Panc1 (cell line): ENCODE data around the gene NR5A1. TPM values are rescaled to one million over a fixed set of nuclear protein-coding genes. Genes with fewer than 3 reads are reported as not detected.

Experiments used
- ATAC-seq: fragments of 200-7000 bp; cut with Tn5 transposase; 2 replicates; pipeline ENCODE4 v1.9.1; 2020; ENCODE audit warnings: mild to moderate bottlenecking, moderate library complexity
- BruUV-seq: library from RNA; stranded (reverse); fragments of 400-500 nt; replicated peaks from 2 replicates; lab custom pipeline; 2021; lab: Mats Ljungman, UMichigan
- CTCF ChIA-PET: fragments of 300-600 bp; sonication (Branson Sonifier 250); formaldehyde crosslinking; loops from one replicate; lab custom pipeline; 2022; ENCODE audit warnings: antibody characterized with exemption; lab: Charles Lee
- POLR2A ChIA-PET: fragments of 300-600 bp; sonication (Branson Sonifier 250); formaldehyde crosslinking; loops from one replicate; lab custom pipeline; 2022; ENCODE audit warnings: antibody characterized with exemption; lab: Charles Lee
- DNase-seq: peaks from one replicate; pipeline ENCODE4 v3.0.0-alpha.2; 2010; ENCODE audit warnings: low read depth, low spot score
- H3K27ac ChIP-seq: 2 replicates; pipeline ENCODE4 v1.5.1; 2011; ENCODE audit warnings: mild to moderate bottlenecking, low read length, inconsistent platforms
- H3K27me3 ChIP-seq: fragments of 200-500 bp; sonication (Bioruptor generic); 2 replicates; pipeline ENCODE4 v1.6.0; 2014; ENCODE audit warnings: low read length, inconsistent platforms; ENCODE audit not compliant: control insufficient read depth, insufficient read depth
- H3K36me3 ChIP-seq: fragments of 200-500 bp; sonication (Bioruptor generic); 2 replicates; pipeline ENCODE4 v1.5.1; 2014; ENCODE audit warnings: inconsistent platforms, mild to moderate bottlenecking, low read length, moderate library complexity; ENCODE audit not compliant: control insufficient read depth, insufficient read depth
- H3K4me1 ChIP-seq: 2 replicates; pipeline ENCODE4 v1.5.1; 2011; ENCODE audit warnings: inconsistent platforms, mild to moderate bottlenecking, low read length, moderate library complexity; ENCODE audit not compliant: control insufficient read depth, insufficient read depth
- H3K4me3 ChIP-seq, 2 experiments: 2 replicates each; pipeline ENCODE4 v1.5.1; 2011 to 2012; ENCODE audit warnings: low read depth in 2 of 2, low read length in 2 of 2, mild to moderate bottlenecking in 2 of 2, inconsistent platforms in 1 of 2, moderate library complexity in 1 of 2
- H3K9me3 ChIP-seq: fragments of 200-500 bp; sonication (Bioruptor generic); 2 replicates; pipeline ENCODE4 v1.5.1; 2014; ENCODE audit warnings: low read depth, mild to moderate bottlenecking, inconsistent platforms, low read length, moderate library complexity; ENCODE audit not compliant: control insufficient read depth, insufficient read depth
- POLR2AphosphoS5 ChIP-seq: IDR thresholded peaks from 2 replicates; pipeline ENCODE4 v1.6.1; 2012; ENCODE audit warnings: mild to moderate bottlenecking, low read depth, low read length, moderate library complexity
- SIN3A ChIP-seq: IDR thresholded peaks from 2 replicates; pipeline ENCODE4 v1.6.1; 2012; ENCODE audit warnings: low read depth, mild to moderate bottlenecking, low read length, moderate library complexity, borderline replicate concordance; ENCODE audit not compliant: insufficient read depth
- TCF7L2 ChIP-seq: IDR thresholded peaks from 2 replicates; pipeline ENCODE4 v1.6.1; 2011; ENCODE audit warnings: mild to moderate bottlenecking, low read depth, low read length, inconsistent platforms
- in situ Hi-C: cut with HindIII; loops from 2 replicates; pipeline ENCODE4 v1.10.0; 2016; ENCODE audit warnings: low sequenced_read_pairs, low pct_unique_long_range_greater_than_20kb
- intact Hi-C: fragments of 100-400 bp; cut with micrococcal nuclease; formaldehyde crosslinking; loops from one replicate; pipeline ENCODE4 v1.10.0; 2022; ENCODE audit not compliant: unreplicated experiment
- total RNA-seq: library from RNA; stranded (reverse); gene quantifications from one replicate; pipeline ENCODE4 v1.2.1, GENCODE V29; 2021; ENCODE audit not compliant: unreplicated experiment
- TF ChIP-seq, protein P1 (sequence below), 2 experiments: IDR thresholded peaks; 2 replicates each; pipeline ENCODE4 v1.6.1; 2011 to 2012; ENCODE audit warnings: low read depth in 2 of 2, control low read depth in 1 of 2, low read length in 1 of 2, mild to moderate bottlenecking in 1 of 2, moderate library complexity in 1 of 2; ENCODE audit not compliant: insufficient read depth in 1 of 2
- TF ChIP-seq, protein P2 (sequence below): fragments of 450-650 bp; IDR thresholded peaks from 2 replicates; pipeline ENCODE4 v1.5.1; 2017; ENCODE audit warnings: mild to moderate bottlenecking

The NR5A1 gene
- total RNA-seq, 1 experiment from 2014 or later, result 2.5 TPM

DNA sequence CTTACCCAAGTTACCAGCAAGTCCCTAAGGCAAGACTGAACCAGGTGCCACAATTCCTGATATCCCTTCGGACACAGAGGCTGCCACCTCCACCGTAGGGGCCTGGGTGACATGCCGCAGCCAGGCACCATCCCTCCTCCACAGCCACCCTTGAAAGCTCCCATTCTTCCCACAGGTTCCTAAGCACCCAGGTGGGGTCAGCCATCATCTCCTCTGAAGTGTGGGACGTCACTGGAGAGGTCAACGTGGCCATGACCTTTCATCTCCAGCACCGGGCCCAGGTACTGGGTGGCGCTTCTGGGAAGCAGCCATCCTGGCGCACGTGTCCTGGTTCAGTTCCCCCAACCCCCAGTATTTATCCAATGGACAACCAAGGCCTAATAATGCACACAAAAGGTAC lies 48.8 kb downstream of the NR5A1 start:
- Histone ChIP-seq H3K9me3 (no peaks in the 10 kb centered on the region), H3K27ac (no peak overlapping the region), H3K4me1 (no peaks in the 10 kb centered on the region), H3K36me3 (no peaks in the 10 kb centered on the region), H3K27me3 (no peaks in the 10 kb centered on the region), H3K4me3 (no peak overlapping the region)
- POLR2A ChIA-PET, result no interaction called here
- no TSS peak for BruUV-seq
- CTCF ChIA-PET, result no interaction called here
- no peak for DNase-seq
- no peak for ATAC-seq
- intact Hi-C loops (no loop called here), in situ Hi-C loops (no loop called here)
- TF ChIP-seq POLR2AphosphoS5 (no peak), SIN3A (no peak)

DNA sequence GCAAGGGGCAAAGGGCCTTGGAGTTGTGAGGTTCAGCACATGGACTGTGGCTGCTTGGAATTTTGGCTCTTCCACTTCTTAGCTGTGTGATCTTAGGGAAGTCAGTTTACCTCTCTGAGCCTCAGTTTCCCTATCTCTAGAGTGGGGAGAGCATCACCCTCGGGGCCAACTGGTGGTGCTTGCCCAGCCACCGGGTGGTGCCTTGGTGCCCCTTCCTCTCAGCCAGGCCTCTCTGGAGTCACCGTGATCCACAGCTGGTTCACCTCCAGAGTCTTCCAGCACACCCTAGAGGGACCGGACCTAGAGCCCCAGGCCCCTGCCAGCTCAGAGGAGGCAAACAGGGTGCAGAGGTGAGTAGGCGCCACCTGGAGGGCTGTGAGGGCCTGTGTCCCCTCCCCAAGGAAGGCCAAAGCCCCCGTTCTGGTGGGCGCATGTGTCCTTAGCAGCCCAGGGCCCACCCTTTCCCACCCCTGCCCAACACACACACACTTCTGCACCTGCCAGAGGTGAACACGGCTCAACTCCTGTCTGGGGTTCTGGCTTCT lies 49.2 kb downstream of the NR5A1 start:
- intact Hi-C loops, result no loop called here
- ChIA-PET CTCF (no interaction called here), POLR2A (no interaction called here)
- TF ChIP-seq, protein P1, sequence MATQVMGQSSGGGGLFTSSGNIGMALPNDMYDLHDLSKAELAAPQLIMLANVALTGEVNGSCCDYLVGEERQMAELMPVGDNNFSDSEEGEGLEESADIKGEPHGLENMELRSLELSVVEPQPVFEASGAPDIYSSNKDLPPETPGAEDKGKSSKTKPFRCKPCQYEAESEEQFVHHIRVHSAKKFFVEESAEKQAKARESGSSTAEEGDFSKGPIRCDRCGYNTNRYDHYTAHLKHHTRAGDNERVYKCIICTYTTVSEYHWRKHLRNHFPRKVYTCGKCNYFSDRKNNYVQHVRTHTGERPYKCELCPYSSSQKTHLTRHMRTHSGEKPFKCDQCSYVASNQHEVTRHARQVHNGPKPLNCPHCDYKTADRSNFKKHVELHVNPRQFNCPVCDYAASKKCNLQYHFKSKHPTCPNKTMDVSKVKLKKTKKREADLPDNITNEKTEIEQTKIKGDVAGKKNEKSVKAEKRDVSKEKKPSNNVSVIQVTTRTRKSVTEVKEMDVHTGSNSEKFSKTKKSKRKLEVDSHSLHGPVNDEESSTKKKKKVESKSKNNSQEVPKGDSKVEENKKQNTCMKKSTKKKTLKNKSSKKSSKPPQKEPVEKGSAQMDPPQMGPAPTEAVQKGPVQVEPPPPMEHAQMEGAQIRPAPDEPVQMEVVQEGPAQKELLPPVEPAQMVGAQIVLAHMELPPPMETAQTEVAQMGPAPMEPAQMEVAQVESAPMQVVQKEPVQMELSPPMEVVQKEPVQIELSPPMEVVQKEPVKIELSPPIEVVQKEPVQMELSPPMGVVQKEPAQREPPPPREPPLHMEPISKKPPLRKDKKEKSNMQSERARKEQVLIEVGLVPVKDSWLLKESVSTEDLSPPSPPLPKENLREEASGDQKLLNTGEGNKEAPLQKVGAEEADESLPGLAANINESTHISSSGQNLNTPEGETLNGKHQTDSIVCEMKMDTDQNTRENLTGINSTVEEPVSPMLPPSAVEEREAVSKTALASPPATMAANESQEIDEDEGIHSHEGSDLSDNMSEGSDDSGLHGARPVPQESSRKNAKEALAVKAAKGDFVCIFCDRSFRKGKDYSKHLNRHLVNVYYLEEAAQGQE (IDR thresholded peaks at IDR 0.05; ENCODE audit: insufficient read depth in 1 of 2, low read depth in 2 of 2, low read length in 1 of 2), result no peak
- no peak for TF ChIP-seq POLR2AphosphoS5
- TF ChIP-seq, protein P2, sequence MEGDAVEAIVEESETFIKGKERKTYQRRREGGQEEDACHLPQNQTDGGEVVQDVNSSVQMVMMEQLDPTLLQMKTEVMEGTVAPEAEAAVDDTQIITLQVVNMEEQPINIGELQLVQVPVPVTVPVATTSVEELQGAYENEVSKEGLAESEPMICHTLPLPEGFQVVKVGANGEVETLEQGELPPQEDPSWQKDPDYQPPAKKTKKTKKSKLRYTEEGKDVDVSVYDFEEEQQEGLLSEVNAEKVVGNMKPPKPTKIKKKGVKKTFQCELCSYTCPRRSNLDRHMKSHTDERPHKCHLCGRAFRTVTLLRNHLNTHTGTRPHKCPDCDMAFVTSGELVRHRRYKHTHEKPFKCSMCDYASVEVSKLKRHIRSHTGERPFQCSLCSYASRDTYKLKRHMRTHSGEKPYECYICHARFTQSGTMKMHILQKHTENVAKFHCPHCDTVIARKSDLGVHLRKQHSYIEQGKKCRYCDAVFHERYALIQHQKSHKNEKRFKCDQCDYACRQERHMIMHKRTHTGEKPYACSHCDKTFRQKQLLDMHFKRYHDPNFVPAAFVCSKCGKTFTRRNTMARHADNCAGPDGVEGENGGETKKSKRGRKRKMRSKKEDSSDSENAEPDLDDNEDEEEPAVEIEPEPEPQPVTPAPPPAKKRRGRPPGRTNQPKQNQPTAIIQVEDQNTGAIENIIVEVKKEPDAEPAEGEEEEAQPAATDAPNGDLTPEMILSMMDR, result no peak; the same call in 1 of the 2 replicates
- no peaks in the 10 kb centered on the region for H3K36me3 ChIP-seq
- no peaks in the 10 kb centered on the region for H3K9me3 ChIP-seq
- H3K4me1 ChIP-seq, result no peaks in the 10 kb centered on the region
- no peak overlapping the region for H3K27ac ChIP-seq
- BruUV-seq, result no TSS peak
- no peak overlapping the region for H3K4me3 ChIP-seq
- ATAC-seq, result no peak
- no peaks in the 10 kb centered on the region for H3K27me3 ChIP-seq
- no peak for DNase-seq
- in situ Hi-C loops, result no loop called here

DNA sequence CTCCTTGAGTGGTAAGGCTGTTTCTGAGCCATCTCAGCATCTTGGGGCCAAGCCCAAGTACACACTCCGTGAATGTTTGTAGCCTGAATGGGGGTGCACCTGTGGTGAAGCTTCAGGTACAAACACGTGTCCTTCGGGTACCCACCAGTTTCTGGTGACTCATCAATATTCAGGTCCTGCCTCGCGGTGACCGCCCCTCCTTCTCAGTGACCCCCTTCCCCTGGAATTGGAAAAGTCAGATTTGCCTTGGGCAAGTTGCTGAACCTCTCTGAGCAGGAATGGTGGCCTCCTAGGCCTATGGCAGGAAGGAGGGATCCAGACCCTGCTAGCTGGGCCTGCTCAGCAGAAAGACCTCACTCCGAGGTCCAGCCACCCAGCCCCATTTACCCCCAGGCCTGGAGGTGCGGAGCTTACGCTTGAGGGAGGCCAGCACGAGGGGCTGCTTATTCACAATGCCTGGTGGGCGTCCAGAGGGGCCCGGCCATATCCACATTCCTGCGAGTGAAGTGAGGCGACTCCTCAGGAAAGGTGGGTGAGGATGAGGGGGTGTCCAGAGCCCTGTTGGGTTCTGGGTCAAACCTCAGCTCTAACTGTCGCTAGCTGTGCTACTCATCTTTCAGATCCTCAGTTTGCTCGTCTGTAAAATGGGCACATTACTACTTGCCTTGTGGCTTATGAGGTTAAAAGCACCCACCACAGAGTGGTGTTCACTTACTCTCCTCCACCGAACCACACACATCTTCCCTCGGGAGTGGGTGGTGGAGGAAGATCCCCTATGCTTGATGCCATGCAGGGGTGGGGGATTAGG lies 49.9 kb downstream of the NR5A1 start:
- no TSS peak for BruUV-seq
- Histone ChIP-seq H3K4me1 (no peaks in the 10 kb centered on the region), H3K4me3 (no peak overlapping the region), H3K27me3 (no peaks in the 10 kb centered on the region), H3K36me3 (no peaks in the 10 kb centered on the region), H3K27ac (no peak overlapping the region), H3K9me3 (no peaks in the 10 kb centered on the region)
- intact Hi-C loops, result no loop called here
- in situ Hi-C loops, result no loop called here
- no peak for ATAC-seq
- TF ChIP-seq TCF7L2 (no peak), POLR2AphosphoS5 (no peak), SIN3A (no peak)
- TF ChIP-seq, protein P2, result no peak
- TF ChIP-seq, protein P1 (IDR thresholded peaks at IDR 0.05; ENCODE audit: insufficient read depth in 1 of 2, low read depth in 2 of 2, low read length in 1 of 2), result no peak
- DNase-seq, result no peak
- ChIA-PET CTCF (no interaction called here), POLR2A (no interaction called here)
